LNCaP clone FGC (cell line): ENCODE results near the gene SUSD3.

ENCODE experiments used
- DNase-seq: peaks from one replicate; pipeline ENCODE4 v3.0.0-alpha.2; 2011; ENCODE audit warnings: low read depth
- H3K4me3 ChIP-seq: 2 replicates; pipeline ENCODE4 v1.5.1; 2011; ENCODE audit warnings: mild to moderate bottlenecking, low read depth, low read length, control low read depth
- TF ChIP-seq, protein P1 (sequence below): IDR thresholded peaks from 2 replicates; pipeline ENCODE4 v1.5.1; 2012; ENCODE audit warnings: mild to moderate bottlenecking; ENCODE audit not compliant: control insufficient read depth, insufficient read depth; ENCODE audit errors: extremely low read depth

The SUSD3 gene

DNA sequence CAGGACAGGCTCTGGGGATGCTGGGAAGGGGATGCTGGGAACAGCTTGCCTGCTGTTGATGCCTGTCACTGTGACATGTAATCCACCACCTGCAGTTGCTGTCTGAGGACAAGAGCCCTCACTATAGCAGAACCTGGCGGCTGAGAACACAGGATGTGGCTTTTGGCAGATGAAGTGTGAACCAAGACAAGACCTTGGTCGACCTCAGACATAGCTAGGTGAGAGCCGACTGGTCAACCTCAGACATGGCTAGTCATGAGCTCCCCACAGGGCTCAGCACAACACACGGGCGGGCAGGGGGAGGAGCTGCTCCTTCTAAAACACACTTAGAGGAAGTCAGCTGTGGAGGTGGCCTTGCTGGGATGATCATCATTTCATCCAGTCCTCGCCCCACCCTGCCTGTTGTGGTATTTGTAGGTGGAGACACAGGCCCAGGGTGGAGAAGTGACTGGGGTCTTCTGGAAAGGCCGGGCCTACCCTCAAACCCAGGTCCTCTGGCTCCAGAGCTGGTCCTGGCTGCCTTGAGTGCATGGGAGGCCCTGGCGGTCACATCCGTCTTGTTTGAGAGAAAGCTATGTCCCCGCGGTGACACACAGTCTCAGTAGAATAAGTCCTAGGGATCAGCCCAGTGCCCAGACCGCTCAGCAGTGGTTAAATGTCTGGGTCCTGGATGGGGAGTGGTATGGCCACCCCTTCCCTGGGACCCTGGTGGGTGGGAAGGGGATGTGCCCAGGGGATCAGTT, 6.1 kb downstream of the SUSD3 start:
- no peak overlapping the region for H3K4me3 ChIP-seq
- no peak for DNase-seq
- TF ChIP-seq, protein P1, sequence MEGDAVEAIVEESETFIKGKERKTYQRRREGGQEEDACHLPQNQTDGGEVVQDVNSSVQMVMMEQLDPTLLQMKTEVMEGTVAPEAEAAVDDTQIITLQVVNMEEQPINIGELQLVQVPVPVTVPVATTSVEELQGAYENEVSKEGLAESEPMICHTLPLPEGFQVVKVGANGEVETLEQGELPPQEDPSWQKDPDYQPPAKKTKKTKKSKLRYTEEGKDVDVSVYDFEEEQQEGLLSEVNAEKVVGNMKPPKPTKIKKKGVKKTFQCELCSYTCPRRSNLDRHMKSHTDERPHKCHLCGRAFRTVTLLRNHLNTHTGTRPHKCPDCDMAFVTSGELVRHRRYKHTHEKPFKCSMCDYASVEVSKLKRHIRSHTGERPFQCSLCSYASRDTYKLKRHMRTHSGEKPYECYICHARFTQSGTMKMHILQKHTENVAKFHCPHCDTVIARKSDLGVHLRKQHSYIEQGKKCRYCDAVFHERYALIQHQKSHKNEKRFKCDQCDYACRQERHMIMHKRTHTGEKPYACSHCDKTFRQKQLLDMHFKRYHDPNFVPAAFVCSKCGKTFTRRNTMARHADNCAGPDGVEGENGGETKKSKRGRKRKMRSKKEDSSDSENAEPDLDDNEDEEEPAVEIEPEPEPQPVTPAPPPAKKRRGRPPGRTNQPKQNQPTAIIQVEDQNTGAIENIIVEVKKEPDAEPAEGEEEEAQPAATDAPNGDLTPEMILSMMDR = no peak

DNA sequence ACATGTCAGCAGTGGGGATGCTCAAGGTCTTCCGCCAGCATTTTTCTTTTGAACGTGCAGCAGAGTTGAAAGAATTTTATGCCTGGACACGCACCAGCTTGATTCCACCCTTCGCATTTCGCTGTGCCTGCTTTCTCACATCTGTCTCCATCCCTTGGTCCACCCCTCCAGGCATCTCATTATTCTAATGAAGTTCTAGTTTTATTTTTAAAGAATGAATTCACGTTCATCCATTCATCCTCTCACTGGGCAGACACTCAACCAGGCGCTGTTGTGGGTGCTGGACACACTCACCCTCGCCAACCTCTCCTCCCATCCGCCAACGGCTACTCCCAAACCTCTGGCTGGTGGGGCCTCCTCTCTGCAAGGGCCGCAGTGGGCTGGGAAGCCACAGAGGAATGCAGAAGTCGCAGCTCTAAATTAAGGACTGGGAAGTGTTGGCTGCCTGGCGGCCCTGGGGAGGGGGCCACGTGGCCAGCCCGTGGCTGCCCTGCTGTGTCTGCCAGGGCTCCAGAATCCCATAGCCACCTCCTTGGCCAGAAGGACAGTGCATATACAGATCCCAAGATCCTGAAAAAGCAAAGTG, 6.7 kb downstream of the SUSD3 start:
- no peak for DNase-seq
- TF ChIP-seq, protein P1 = no peak
- H3K4me3 ChIP-seq = no peak overlapping the region

DNA sequence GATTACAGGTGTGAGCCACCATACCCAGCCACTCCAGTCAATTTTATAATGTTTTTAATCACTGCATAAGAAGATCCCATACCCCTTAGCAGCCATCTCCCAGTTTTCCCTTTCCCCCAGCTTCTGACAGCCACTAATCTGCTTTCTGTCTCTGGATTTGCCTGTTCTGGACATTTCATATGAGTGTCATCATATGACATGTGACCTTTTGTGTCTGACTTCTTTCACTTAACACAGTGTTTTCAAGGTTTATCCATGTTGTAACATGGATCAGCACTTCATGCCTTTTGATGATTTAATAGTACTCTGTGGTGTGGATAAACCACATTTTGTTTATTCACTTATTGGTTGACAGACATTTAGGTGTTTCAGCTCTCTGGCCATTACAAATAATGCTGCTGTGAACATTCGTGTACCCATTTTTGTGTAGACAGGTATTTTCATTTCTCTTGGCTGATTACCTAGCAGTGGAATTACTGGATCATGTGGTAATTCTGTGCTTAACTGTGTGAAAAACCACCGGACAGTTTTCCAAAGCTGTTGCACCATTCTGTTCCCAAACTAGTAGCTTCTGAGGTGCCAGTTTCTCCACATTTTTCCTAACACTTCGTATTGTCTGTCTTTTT, 8.6 kb downstream of the SUSD3 start:
- TF ChIP-seq, protein P1 = no peak
- no peak overlapping the region for H3K4me3 ChIP-seq
- no peak for DNase-seq

DNA sequence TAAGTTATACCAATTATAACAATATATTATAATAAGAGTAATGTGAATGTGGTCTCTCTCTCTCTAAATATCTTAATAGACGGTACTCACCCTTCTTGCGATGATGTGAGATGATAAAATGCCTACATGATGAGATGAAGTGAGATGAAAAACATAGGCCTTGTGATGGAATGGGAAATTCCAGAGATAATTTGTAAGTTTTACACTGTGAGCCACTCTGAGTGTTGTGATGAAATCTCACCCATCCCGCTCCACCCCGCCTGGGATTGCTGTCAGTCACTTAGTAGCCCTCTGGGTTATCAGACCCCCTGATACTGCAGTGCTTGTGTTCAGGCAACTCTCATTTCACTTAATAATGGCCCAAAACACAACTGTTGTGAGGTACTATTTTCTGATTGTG, 10.5 kb downstream of the SUSD3 start:
- TF ChIP-seq, protein P1 = no peak
- no peak for DNase-seq
- H3K4me3 ChIP-seq = no peak overlapping the region

DNA sequence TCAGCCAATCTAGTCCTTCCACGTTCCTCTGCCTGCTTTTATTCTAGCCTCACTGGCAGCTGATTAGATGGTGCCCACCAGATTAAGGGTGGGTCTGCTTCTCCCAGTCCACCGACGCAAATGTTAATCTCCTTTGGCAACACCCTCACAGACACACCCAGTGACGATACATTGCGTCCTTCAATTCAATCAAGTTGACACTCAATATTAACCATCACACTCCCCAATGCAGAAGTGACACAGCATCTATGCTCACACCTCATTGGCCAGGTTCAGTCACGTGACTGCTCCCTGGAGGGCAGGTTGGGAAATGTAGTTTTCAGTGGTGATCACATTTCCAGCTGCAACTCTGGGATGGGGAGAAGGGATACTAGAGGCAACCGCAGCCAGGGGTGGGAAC, 13.0 kb downstream of the SUSD3 start:
- no peak overlapping the region for H3K4me3 ChIP-seq
- TF ChIP-seq, protein P1 = no peak
- DNase-seq = peak; percentile 13

DNA sequence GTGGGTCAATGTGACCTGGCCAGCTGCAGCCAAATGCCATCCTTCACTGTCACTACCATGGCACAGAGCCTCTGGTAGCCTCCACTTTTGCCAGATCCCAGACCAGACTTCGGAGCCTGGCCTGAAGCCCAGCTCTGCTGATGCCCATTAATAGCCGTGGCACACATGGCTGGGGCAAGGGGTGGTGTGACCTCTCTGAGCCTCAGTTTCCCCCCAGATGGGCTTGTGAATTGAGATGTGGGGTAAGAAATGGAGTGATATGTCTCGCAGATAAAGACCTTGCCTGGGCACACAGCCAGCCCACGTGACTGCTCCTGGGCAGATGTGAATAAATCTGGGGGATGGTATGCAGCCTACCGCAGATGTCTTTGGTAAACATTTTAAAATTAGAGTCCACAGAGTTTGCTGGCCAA, 13.9 kb downstream of the SUSD3 start:
- H3K4me3 ChIP-seq = no peak overlapping the region
- DNase-seq = peak; percentile 35

More for the DNA sequence above, 13.9 kb downstream of the SUSD3 start:
- TF ChIP-seq, protein P1 = no peak
